Neuronal stem cell (in vitro differentiated cells): ENCODE results near the gene CDR2L.
A peak's percentile ranks its signal among the peaks of the same experiment; 100 is the strongest.
"Not testable (repeated sequence)": the region's sequence is repeated elsewhere in the genome, so short reads cannot be mapped to it uniquely, and the experiment has no call there.

Experiments
- DNase-seq: peaks from one replicate; pipeline ENCODE4 v3.0.0-alpha.2; 2013; ENCODE audit warnings: low spot score
- H2AFZ ChIP-seq: one replicate; pipeline ENCODE4 v1.6.1; 2013; ENCODE audit warnings: mild to moderate bottlenecking, low read length, inconsistent platforms
- H2AK5ac ChIP-seq: 2 replicates; pipeline ENCODE4 v1.6.1; 2013; ENCODE audit warnings: low read depth, mild to moderate bottlenecking, inconsistent platforms, low read length, moderate library complexity, mixed read lengths
- H2BK120ac ChIP-seq: 2 replicates; pipeline ENCODE4 v1.6.1; 2013; ENCODE audit warnings: low read depth, mild to moderate bottlenecking, inconsistent platforms, low read length, moderate library complexity, mixed read lengths
- H2BK12ac ChIP-seq: one replicate; pipeline ENCODE4 v1.6.1; 2013; ENCODE audit warnings: low read length, inconsistent platforms
- H2BK15ac ChIP-seq: 2 replicates; pipeline ENCODE4 v1.6.1; 2013; ENCODE audit warnings: mild to moderate bottlenecking, low read length, inconsistent platforms, mixed read lengths
- H2BK5ac ChIP-seq: one replicate; pipeline ENCODE4 v1.6.1; 2013; ENCODE audit warnings: inconsistent platforms, mild to moderate bottlenecking, low read length, moderate library complexity
- H3K14ac ChIP-seq: one replicate; pipeline ENCODE4 v1.6.1; 2013; ENCODE audit warnings: low read length, inconsistent platforms
- H3K18ac ChIP-seq: 2 replicates; pipeline ENCODE4 v1.6.1; 2013; ENCODE audit warnings: low read length, inconsistent platforms
- H3K23ac ChIP-seq: 2 replicates; pipeline ENCODE4 v1.6.1; 2013; ENCODE audit warnings: low read depth, mild to moderate bottlenecking, mixed read lengths, low read length, inconsistent platforms; ENCODE audit not compliant: poor library complexity
- H3K27ac ChIP-seq: replicated peaks from 3 replicates; pipeline ENCODE4 v1.5.1; 2013; ENCODE audit warnings: low read length, inconsistent platforms
- H3K27me3 ChIP-seq, 3 experiments: 2 replicates each; pipeline ENCODE4 v1.6.1; 2013; ENCODE audit warnings: low read length in 3 of 3, mild to moderate bottlenecking in 2 of 3, inconsistent platforms in 1 of 3, low read depth in 1 of 3, mixed read lengths in 1 of 3, moderate library complexity in 1 of 3; ENCODE audit not compliant: control insufficient read depth in 3 of 3, insufficient read depth in 3 of 3
- H3K36me3 ChIP-seq, 2 donors: replicated peaks in 1 of 2; 2 replicates each; pipeline ENCODE4 v1.6.1; 2013; ENCODE audit warnings: low read length in 2 of 2; ENCODE audit not compliant: control insufficient read depth in 2 of 2, insufficient read depth in 2 of 2
- H3K4ac ChIP-seq: 2 replicates; pipeline ENCODE4 v1.6.1; 2013; ENCODE audit warnings: inconsistent platforms, mild to moderate bottlenecking, low read length, moderate library complexity
- H3K4me1 ChIP-seq, 2 donors: 1 replicate in 1 of 2; 2 replicates in 1 of 2; pipeline ENCODE4 v1.6.1; 2013; ENCODE audit warnings: low read length in 2 of 2, low read depth in 1 of 2; ENCODE audit not compliant: control insufficient read depth in 2 of 2, insufficient read depth in 1 of 2
- H3K4me2 ChIP-seq: one replicate; pipeline ENCODE4 v1.6.1; 2013; ENCODE audit warnings: mild to moderate bottlenecking, low read length, inconsistent platforms; ENCODE audit not compliant: insufficient read depth, poor library complexity, severe bottlenecking
- H3K4me3 ChIP-seq, 2 donors: 2 replicates each; pipeline ENCODE4 v1.5.1; 2013; ENCODE audit warnings: low read length in 2 of 2, mild to moderate bottlenecking in 2 of 2, inconsistent platforms in 1 of 2, moderate library complexity in 1 of 2
- H3K79me1 ChIP-seq: one replicate; pipeline ENCODE4 v1.6.1; 2013; ENCODE audit warnings: low read depth, mild to moderate bottlenecking, inconsistent platforms, low read length, moderate library complexity
- H3K9ac ChIP-seq: one replicate; pipeline ENCODE4 v1.6.1; 2013; ENCODE audit warnings: mild to moderate bottlenecking, low read depth, low read length, inconsistent platforms; ENCODE audit not compliant: poor library complexity
- H3K9me3 ChIP-seq, 2 donors: replicated peaks in 1 of 2; 2 replicates each; pipeline versions ENCODE3 to v1.6.1; 2013; ENCODE audit warnings: low read length in 2 of 2, mild to moderate bottlenecking in 2 of 2, inconsistent platforms in 1 of 2, low read depth in 1 of 2, mixed read lengths in 1 of 2, moderate library complexity in 1 of 2; ENCODE audit not compliant: control insufficient read depth in 2 of 2, insufficient read depth in 1 of 2
- H4K8ac ChIP-seq: one replicate; pipeline ENCODE4 v1.6.1; 2013; ENCODE audit warnings: low read depth, mild to moderate bottlenecking, inconsistent platforms, low read length, moderate library complexity
- H4K91ac ChIP-seq: one replicate; pipeline ENCODE4 v1.6.1; 2013; ENCODE audit warnings: low read length, low read depth, mild to moderate bottlenecking, inconsistent platforms; ENCODE audit not compliant: poor library complexity
- WGBS, 2 donors: extraction: QIAGEN DNeasy Blood & Tissue Kit; methylation state at CpG; one replicate each; pipeline ENCODE4 v1.1.7; 2013; ENCODE audit warnings: missing lambda C conversion rate in 2 of 2, mixed read lengths in 1 of 2; ENCODE audit not compliant: insufficient read length in 2 of 2, insufficient replicate concordance in 1 of 2; ENCODE audit errors: extremely low coverage in 2 of 2; 5-methylcytosine and 5-hydroxymethylcytosine counted together

Gene CDR2L

GRCh38 chr17:75036643-75037268, 49.3 kb downstream of the CDR2L start:
- Histone ChIP-seq H3K4me2 (no peak overlapping the region), H3K23ac (peak overlapping the region; percentile 34), H3K9ac (no peak overlapping the region), H3K27ac (peak overlapping the region; percentile 23), H3K14ac (no peak overlapping the region), H3K9me3 (no peaks in the 10 kb centered on the region), H3K4ac (no peak overlapping the region), H2BK15ac (no peak overlapping the region), H3K36me3 (peaks cover 9 to 39% of the 10 kb centered on the region in 2 donors), H2AK5ac (no peak overlapping the region), H2BK5ac (no peak overlapping the region), H3K18ac (no peak overlapping the region), H3K79me1 (peaks cover 2% of the 10 kb centered on the region), H3K27me3 (peaks cover 0 to 2% (median 0%) of the 10 kb centered on the region in 3 experiments), H3K4me3 (no peak overlapping the region), H2BK120ac (no peak overlapping the region), H3K4me1 (peaks cover 4% of the 10 kb centered on the region in 2 donors), H4K91ac (no peak overlapping the region), H2AFZ (no peak overlapping the region), H2BK12ac (no peak overlapping the region), H4K8ac (no peak overlapping the region)
- no CpG with 5 or more reads among the region's 27 CpGs for WGBS, 2 donors
- no peak for DNase-seq

GRCh38 chr17:75039238-75039637, 51.8 kb downstream of the CDR2L start:
- Histone ChIP-seq H2BK15ac (no peak overlapping the region), H2AK5ac (no peak overlapping the region), H3K18ac (no peak overlapping the region), H3K23ac (no peak overlapping the region), H2BK5ac (no peak overlapping the region), H3K79me1 (peaks cover 2% of the 10 kb centered on the region), H3K4me3 (no peak overlapping the region), H3K27me3 (no peaks in the 10 kb centered on the region), H3K27ac (no peak overlapping the region), H2BK120ac (no peak overlapping the region), H3K4ac (no peak overlapping the region), H3K4me1 (peaks cover 0 to 3% of the 10 kb centered on the region in 2 donors), H4K8ac (no peak overlapping the region), H4K91ac (no peak overlapping the region), H3K36me3 (peaks cover 13 to 49% of the 10 kb centered on the region in 2 donors), H3K14ac (no peak overlapping the region), H2AFZ (no peak overlapping the region), H3K4me2 (no peak overlapping the region), H3K9me3 (no peaks in the 10 kb centered on the region), H3K9ac (no peak overlapping the region), H2BK12ac (no peak overlapping the region)
- WGBS, 2 donors, result no CpG with 5 or more reads among the region's 5 CpGs
- DNase-seq, result no peak

- H2BK12ac ChIP-seq, result no peak overlapping the region
- no peak overlapping the region for H3K4ac ChIP-seq
- no peak overlapping the region for H2AK5ac ChIP-seq
- peaks cover 0 to 1% of the 10 kb centered on the region in 2 donors for H3K4me1 ChIP-seq
- H3K23ac ChIP-seq, result no peak overlapping the region
- no peaks in the 10 kb centered on the region for H3K27me3 ChIP-seq
- H3K4me3 ChIP-seq, result no peak overlapping the region
- no peak overlapping the region for H3K27ac ChIP-seq
- H4K8ac ChIP-seq, result no peak overlapping the region
- no peaks in the 10 kb centered on the region for H3K9me3 ChIP-seq
- peaks cover 9 to 49% of the 10 kb centered on the region in 2 donors for H3K36me3 ChIP-seq
- no peak for DNase-seq
- H3K79me1 ChIP-seq, result peaks cover 2% of the 10 kb centered on the region
- H4K91ac ChIP-seq, result no peak overlapping the region
- no peak overlapping the region for H2BK15ac ChIP-seq
- no peak overlapping the region for H2BK120ac ChIP-seq
- no peak overlapping the region for H2AFZ ChIP-seq
- no peak overlapping the region for H3K18ac ChIP-seq
- no peak overlapping the region for H3K14ac ChIP-seq
- H3K9ac ChIP-seq, result no peak overlapping the region
- H3K4me2 ChIP-seq, result no peak overlapping the region
- no CpG with 5 or more reads among the region's 12 CpGs for WGBS, 2 donors
- H2BK5ac ChIP-seq, result no peak overlapping the region
Observed at GRCh38 chr17:75041656-75042280, 54.3 kb downstream of the CDR2L start.

- not testable (repeated sequence) for H2AK5ac ChIP-seq, H2BK5ac ChIP-seq, H3K4me1 ChIP-seq, H3K14ac ChIP-seq, H3K9ac ChIP-seq, H3K9me3 ChIP-seq, H3K79me1 ChIP-seq, DNase-seq, H3K18ac ChIP-seq, H3K4ac ChIP-seq, H3K23ac ChIP-seq, H2BK12ac ChIP-seq, H3K4me3 ChIP-seq, H3K27me3 ChIP-seq, H4K8ac ChIP-seq, H2BK15ac ChIP-seq, H3K27ac ChIP-seq, H2BK120ac ChIP-seq, H3K4me2 ChIP-seq, H4K91ac ChIP-seq, H2AFZ ChIP-seq
- H3K36me3 ChIP-seq, result peaks cover 9 to 40% of the 10 kb centered on the region in 2 donors
- no CpG with 5 or more reads among the region's 5 CpGs for WGBS, 2 donors
Observed at GRCh38 chr17:75043789-75044188, 56.4 kb downstream of the CDR2L start.
